HCT116 (cell line): ENCODE data around the gene RBM19. TPM values are rescaled to one million over a fixed set of nuclear protein-coding genes. Genes with fewer than 3 reads are reported as not detected.

ENCODE experiments used
- ATAC-seq: fragments of 200-7000 bp; cut with Tn5 transposase; 2 replicates; pipeline ENCODE4 v1.9.1; 2020; ENCODE audit warnings: mild to moderate bottlenecking, moderate library complexity
- BruUV-seq: library from RNA; stranded (reverse); fragments of 400-500 nt; replicated peaks from 2 replicates; lab custom pipeline; 2021; lab: Mats Ljungman, UMichigan
- CTCF ChIA-PET: fragments of 300-600 bp; sonication (Branson Sonifier 250); formaldehyde crosslinking; loops from one replicate; lab custom pipeline; 2021; ENCODE audit warnings: antibody characterized with exemption; lab: Charles Lee
- POLR2A ChIA-PET: fragments of 300-600, 350-600 bp; sonication (Branson Sonifier 250); formaldehyde crosslinking; loops from one replicate; lab custom pipeline; 2021; ENCODE audit warnings: antibody characterized with exemption; lab: Charles Lee
- RAD21 ChIA-PET, 2 experiments: fragments of 300-600 bp; sonication (Branson Sonifier 250); formaldehyde crosslinking; loops; one replicate each; lab custom pipeline; 2023; ENCODE audit warnings: low total read pairs in 2 of 2; ENCODE audit not compliant: uncharacterized antibody in 2 of 2, unreplicated experiment in 2 of 2, low non-redundant PET in 1 of 2; lab: Charles Lee
- DNase-seq: peaks from one replicate; pipeline ENCODE4 v3.0.0-alpha.2; 2010; ENCODE audit warnings: low read depth, low spot score
- H2AFZ ChIP-seq: fragments of 200-600 bp; shearing (Covaris generic), sonication (generic); 2 replicates; pipeline ENCODE4 v1.6.1; 2017; ENCODE audit warnings: low read depth, mixed run types, mixed read lengths, antibody characterized with exemption, low read length; ENCODE audit not compliant: poor library complexity, severe bottlenecking
- H3K27ac ChIP-seq: 2 replicates; pipeline ENCODE4 v1.5.1; 2012; ENCODE audit warnings: low read depth, low read length
- H3K27me3 ChIP-seq: fragments of 200-600 bp; sonication (generic); 2 replicates; pipeline ENCODE4 v1.6.1; 2016; ENCODE audit warnings: mixed run types, low read length, mixed read lengths; ENCODE audit not compliant: insufficient read depth
- H3K36me3 ChIP-seq, 2 experiments: fragments of 200-500 bp in 1 of 2; fragments of 200-600 bp in 1 of 2; sonication (Bioruptor generic) in 1 of 2; sonication (generic) in 1 of 2; 2 replicates each; pipeline versions ENCODE4 v1.5.1 to v1.6.1; 2014 to 2016; ENCODE audit warnings: low read length in 2 of 2, inconsistent platforms in 1 of 2, mixed read lengths in 1 of 2, mixed run types in 1 of 2; ENCODE audit not compliant: insufficient read depth in 2 of 2, control insufficient read depth in 1 of 2
- H3K4me1 ChIP-seq, 2 experiments: fragments of 200-600 bp in 1 of 2; sonication (generic) in 1 of 2; 2 replicates each; pipeline versions ENCODE4 v1.5.1 to v1.6.1; 2012 to 2017; ENCODE audit warnings: low read length in 2 of 2, inconsistent platforms in 1 of 2, mild to moderate bottlenecking in 1 of 2, mixed read lengths in 1 of 2, mixed run types in 1 of 2, moderate library complexity in 1 of 2; ENCODE audit not compliant: insufficient read depth in 2 of 2, control insufficient read depth in 1 of 2
- H3K4me2 ChIP-seq: fragments of 200-600 bp; sonication (generic); 2 replicates; pipeline ENCODE4 v1.6.1; 2017; ENCODE audit warnings: mixed run types, low read length, mixed read lengths
- H3K4me3 ChIP-seq, 2 experiments: fragments of 200-600 bp in 1 of 2; sonication (generic) in 1 of 2; replicated peaks in 1 of 2; 2 replicates each; pipeline ENCODE4 v1.5.1; 2011 to 2016; ENCODE audit warnings: low read length in 2 of 2, control low read depth in 1 of 2, low read depth in 1 of 2, mild to moderate bottlenecking in 1 of 2, mixed read lengths in 1 of 2, mixed run types in 1 of 2
- H3K79me2 ChIP-seq: fragments of 200-600 bp; sonication (generic); 2 replicates; pipeline ENCODE4 v1.6.1; 2017; ENCODE audit warnings: mild to moderate bottlenecking, mixed run types, low read length, moderate library complexity, mixed read lengths; ENCODE audit not compliant: insufficient read depth
- H3K9ac ChIP-seq: fragments of 200-600 bp; sonication (generic); 2 replicates; pipeline ENCODE4 v1.6.1; 2016; ENCODE audit warnings: low read length, mixed read lengths
- H3K9me2 ChIP-seq: fragments of 200-600 bp; sonication (generic), shearing (Covaris generic); 2 replicates; pipeline ENCODE4 v1.6.1; 2017; ENCODE audit warnings: mixed run types, mild to moderate bottlenecking, moderate library complexity; ENCODE audit not compliant: insufficient read depth
- H3K9me3 ChIP-seq, 2 experiments: fragments of 200-500 bp in 1 of 2; fragments of 200-600 bp in 1 of 2; sonication (Bioruptor generic) in 1 of 2; sonication (generic) in 1 of 2; 2 replicates each; pipeline ENCODE4 v1.6.1; 2014 to 2017; ENCODE audit warnings: low read length in 2 of 2, mixed read lengths in 2 of 2, inconsistent platforms in 1 of 2, low read depth in 1 of 2, mild to moderate bottlenecking in 1 of 2, mixed run types in 1 of 2, moderate library complexity in 1 of 2; ENCODE audit not compliant: control insufficient read depth in 1 of 2, insufficient read depth in 1 of 2
- H4K20me1 ChIP-seq: fragments of 200-600 bp; sonication (generic), shearing (Covaris generic); 2 replicates; pipeline ENCODE4 v1.6.1; 2017; ENCODE audit warnings: mixed run types, mild to moderate bottlenecking, moderate library complexity; ENCODE audit not compliant: insufficient read depth
- ATF3 ChIP-seq: IDR thresholded peaks from 2 replicates; pipeline ENCODE4 v1.6.1; 2012
- CBX3 ChIP-seq: IDR thresholded peaks from 2 replicates; pipeline ENCODE4 v1.6.1; 2012; ENCODE audit warnings: low read depth
- CEBPB ChIP-seq: IDR thresholded peaks from 2 replicates; pipeline ENCODE4 v1.6.1; 2012; ENCODE audit warnings: low read depth
- EZH2 ChIP-seq: fragments of 200-600 bp; sonication (generic); IDR thresholded peaks from 2 replicates; pipeline ENCODE4 v1.6.1; 2017; ENCODE audit warnings: antibody characterized with exemption, mixed run types
- EZH2phosphoT487 ChIP-seq: fragments of 200-600 bp; IDR thresholded peaks from 2 replicates; pipeline ENCODE4 v1.6.1; 2018; ENCODE audit warnings: antibody characterized with exemption, borderline replicate concordance
- FOSL1 ChIP-seq: IDR thresholded peaks from 2 replicates; pipeline ENCODE4 v1.6.1; 2012; ENCODE audit warnings: low read depth
- JUND ChIP-seq: IDR thresholded peaks from 2 replicates; pipeline ENCODE4 v1.6.1; 2012
- POLR2A ChIP-seq: IDR thresholded peaks from 2 replicates; pipeline ENCODE4 v1.7.0; 2011; ENCODE audit warnings: borderline replicate concordance; ENCODE audit not compliant: insufficient read depth, insufficient read length; ENCODE audit errors: extremely low read depth
- POLR2AphosphoS5 ChIP-seq: IDR thresholded peaks from 2 replicates; pipeline ENCODE4 v1.6.1; 2011; ENCODE audit warnings: mild to moderate bottlenecking, low read depth, low read length, moderate library complexity
- RAD21 ChIP-seq: IDR thresholded peaks from 2 replicates; pipeline ENCODE4 v1.6.1; 2012; ENCODE audit warnings: low read depth, mild to moderate bottlenecking
- SP1 ChIP-seq: IDR thresholded peaks from 2 replicates; pipeline ENCODE4 v1.6.1; 2012; ENCODE audit warnings: low read depth
- SRF ChIP-seq: IDR thresholded peaks from 2 replicates; pipeline ENCODE4 v1.6.1; 2012; ENCODE audit warnings: low read depth
- YY1 ChIP-seq: IDR thresholded peaks from 2 replicates; pipeline ENCODE4 v1.6.1; 2011; ENCODE audit warnings: low read length, low read depth, moderate library complexity, mild to moderate bottlenecking; ENCODE audit not compliant: insufficient replicate concordance; ENCODE audit errors: extremely low read depth
- ZBTB33 ChIP-seq: IDR thresholded peaks from 2 replicates; pipeline ENCODE4 v1.6.1; 2011; ENCODE audit warnings: mild to moderate bottlenecking, low read length, moderate library complexity; ENCODE audit not compliant: insufficient replicate concordance; ENCODE audit errors: extremely low read depth
- ZFX ChIP-seq: fragments of 450-650 bp; IDR thresholded peaks from 2 replicates; pipeline ENCODE4 v1.6.1; 2017
- ZNF274 ChIP-seq: fragments of 200-500 bp; sonication (Bioruptor generic); IDR thresholded peaks from 2 replicates; pipeline ENCODE4 v1.6.1; 2014; ENCODE audit warnings: mild to moderate bottlenecking, low read depth, low read length, inconsistent platforms
- intact Hi-C: fragments of 100-400 bp; cut with micrococcal nuclease; formaldehyde crosslinking; loops from 2 replicates; pipeline ENCODE4 v1.10.0; 2022
- total RNA-seq: library from RNA; stranded (reverse); gene quantifications from one replicate; pipeline ENCODE4 v1.2.1, GENCODE V29; 2021; ENCODE audit not compliant: unreplicated experiment
- TF ChIP-seq, protein P1 (sequence below): IDR thresholded peaks from 2 replicates; pipeline ENCODE4 v1.6.1; 2012

The RBM19 gene
- total RNA-seq, 1 experiment from 2014 or later = 30.7 TPM

- no peaks in the 10 kb centered on the region for H4K20me1 ChIP-seq
- no peak overlapping the region for H3K4me3 ChIP-seq
- H3K27me3 ChIP-seq = no peaks in the 10 kb centered on the region
- no TSS peak for BruUV-seq
- H2AFZ ChIP-seq = no peak overlapping the region
- H3K79me2 ChIP-seq = no peaks in the 10 kb centered on the region
- H3K36me3 ChIP-seq = no peaks in the 10 kb centered on the region; a peak in 1 of 4 replicates
- ATAC-seq (no peak), DNase-seq (no peak)
- H3K9ac ChIP-seq = no peak overlapping the region
- no peaks in the 10 kb centered on the region for H3K4me1 ChIP-seq
- RAD21 ChIA-PET = no interaction called here
- H3K9me3 ChIP-seq = no peaks in the 10 kb centered on the region
- CTCF ChIA-PET = no interaction called here
- intact Hi-C loops = no loop called here
- POLR2A ChIA-PET = no interaction called here
- no peak overlapping the region for H3K4me2 ChIP-seq
- H3K9me2 ChIP-seq = no peaks in the 10 kb centered on the region
- TF ChIP-seq ZFX = no peak
- no peak for TF ChIP-seq CEBPB
- no peak overlapping the region for H3K27ac ChIP-seq
Observed at GRCh38 chr12:113845900-113846674, 120.0 kb downstream of the RBM19 start.

GRCh38 chr12:113844495-113845210 is 121.5 kb downstream of the RBM19 start:
- ATAC-seq = no peak
- Histone ChIP-seq H3K4me2 (no peak overlapping the region), H3K9ac (no peak overlapping the region), H3K36me3 (no peaks in the 10 kb centered on the region; a peak in 1 of 4 replicates), H3K27me3 (no peaks in the 10 kb centered on the region), H3K79me2 (no peaks in the 10 kb centered on the region), H3K9me2 (no peaks in the 10 kb centered on the region), H3K4me1 (no peaks in the 10 kb centered on the region), H3K9me3 (no peaks in the 10 kb centered on the region), H2AFZ (no peak overlapping the region), H3K27ac (no peak overlapping the region), H4K20me1 (no peaks in the 10 kb centered on the region), H3K4me3 (no peak overlapping the region)
- no peak for DNase-seq
- ChIA-PET CTCF (no interaction called here), RAD21 (no interaction called here), POLR2A (no interaction called here)
- no TSS peak for BruUV-seq
- intact Hi-C loops = no loop called here
- TF ChIP-seq YY1 (no peak), ZNF274 (no peak), ZBTB33 (no peak), EZH2phosphoT487 (no peak), EZH2 (no peak), JUND (no peak), POLR2AphosphoS5 (no peak), FOSL1 (no peak), RAD21 (no peak), ATF3 (no peak), POLR2A (no peak), SRF (no peak), CEBPB (no peak), SP1 (no peak), CBX3 (no peak)
- TF ChIP-seq, protein P1, sequence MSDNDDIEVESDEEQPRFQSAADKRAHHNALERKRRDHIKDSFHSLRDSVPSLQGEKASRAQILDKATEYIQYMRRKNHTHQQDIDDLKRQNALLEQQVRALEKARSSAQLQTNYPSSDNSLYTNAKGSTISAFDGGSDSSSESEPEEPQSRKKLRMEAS = no peak
